Lung (tissue), 14 donors: ENCODE results near the gene ARHGEF35. TPM values are rescaled to one million over a fixed set of nuclear protein-coding genes. Genes with fewer than 3 reads are reported as not detected.
"Not testable (repeated sequence)": the region's sequence is repeated elsewhere in the genome, so short reads cannot be mapped to it uniquely, and the experiment has no call there.

Experiments
- ATAC-seq: fragments of 200-7000 bp; cut with Tn5 transposase; one replicate; pipeline ENCODE4 v1.9.1; 2020; ENCODE audit warnings: moderate number of reproducible peaks; ENCODE audit not compliant: insufficient read depth, low FRiP score
- DNase-seq, 3 donors: peaks; one replicate each; pipeline ENCODE4 v3.0.0-alpha.2; 2013 to 2017
- H3K27ac ChIP-seq, 2 donors: one replicate each; pipeline ENCODE4 v1.5.1; 2013; ENCODE audit warnings: mild to moderate bottlenecking in 2 of 2, moderate library complexity in 2 of 2, control low read depth in 1 of 2, inconsistent platforms in 1 of 2, low read depth in 1 of 2, low read length in 1 of 2
- H3K27me3 ChIP-seq, 3 donors: one replicate each; pipeline ENCODE4 v1.5.1; 2013; ENCODE audit warnings: low read length in 2 of 3; ENCODE audit not compliant: control insufficient read depth in 3 of 3, insufficient read depth in 3 of 3
- H3K36me3 ChIP-seq, 4 donors: one replicate each; pipeline ENCODE4 v1.5.1; 2013; ENCODE audit warnings: low read length in 4 of 4, mild to moderate bottlenecking in 1 of 4, moderate library complexity in 1 of 4; ENCODE audit not compliant: control insufficient read depth in 4 of 4, insufficient read depth in 4 of 4
- H3K4me1 ChIP-seq, 5 donors: one replicate each; pipeline ENCODE4 v1.5.1; 2013; ENCODE audit warnings: low read length in 5 of 5, mild to moderate bottlenecking in 2 of 5, moderate library complexity in 1 of 5; ENCODE audit not compliant: control insufficient read depth in 5 of 5, insufficient read depth in 5 of 5
- H3K4me3 ChIP-seq: one replicate; pipeline ENCODE4 v1.5.1; 2013; ENCODE audit warnings: mild to moderate bottlenecking, control low read depth, moderate library complexity
- H3K9ac ChIP-seq, 2 donors: one replicate each; pipeline ENCODE4 v1.5.1; 2013; ENCODE audit warnings: low read length in 2 of 2, control low read depth in 1 of 2; ENCODE audit not compliant: insufficient read depth in 1 of 2
- H3K9me3 ChIP-seq, 4 donors: one replicate each; pipeline ENCODE4 v1.5.1; 2013; ENCODE audit warnings: low read length in 3 of 4, mild to moderate bottlenecking in 1 of 4, moderate library complexity in 1 of 4; ENCODE audit not compliant: control insufficient read depth in 4 of 4, insufficient read depth in 3 of 4
- WGBS, 2 donors: extraction: QIAGEN DNeasy Blood & Tissue Kit; methylation state at CpG; one replicate each; pipeline ENCODE4 v1.1.7; 2013; 5-methylcytosine and 5-hydroxymethylcytosine counted together
- long read RNA-seq, 5 donors: transcript quantifications; one replicate each; lab custom pipeline, GENCODE V29; 2026
- polyA plus RNA-seq, 2 donors: library from polyadenylated mRNA; stranded (reverse); fragments of 200-250 nt; gene quantifications; one replicate each; pipeline ENCODE4 v1.2.1, GENCODE V29; 2013
- total RNA-seq, 2 donors: library from RNA; depleted of rRNA in 1 of 2; stranded (reverse); fragments of >200 nt in 1 of 2; gene quantifications; one replicate each; pipeline ENCODE4 v1.2.1, GENCODE V29; 2014 to 2021
- donor health status: Bipolar disorder and iron deficiency.
- donor health status: healthy.
- donor health status: DM: yes; HTN: yes; CAD: no.

Gene ARHGEF35
- total RNA-seq (10 to 100 TPM in 1 of 2 donors, 1 to 10 TPM in 1; 9.0 to 10.8 TPM), polyA plus RNA-seq (10 to 100 TPM in 1 of 2 donors, 1 to 10 TPM in 1; 8.4 to 12.4 TPM)
- long read RNA-seq, donor 1, transcript ARHGEF35-201 (2 exons, 2,431 nt): major isoform, 8 of 8 reads
- long read RNA-seq, donor 1, partial matches to known transcripts: 0 of 8 reads
- long read RNA-seq, donor 1, other reads (novel, unspliced or antisense): 0 of 8 reads
- long read RNA-seq, donor 2, partial matches to known transcripts: 0 of 3 reads
- long read RNA-seq, donor 2, other reads (novel, unspliced or antisense): 0 of 3 reads
- long read RNA-seq, donor 3, partial matches to known transcripts: 0 of 2 reads
- long read RNA-seq, donor 3, other reads (novel, unspliced or antisense): 0 of 2 reads
- long read RNA-seq, donor 4, partial matches to known transcripts: 0 of 2 reads
- long read RNA-seq, donor 4, other reads (novel, unspliced or antisense): 0 of 2 reads
- long read RNA-seq, donor 5, partial matches to known transcripts: 9 of 12 reads
- long read RNA-seq, donor 5, other reads (novel, unspliced or antisense): 0 of 12 reads

DNA sequence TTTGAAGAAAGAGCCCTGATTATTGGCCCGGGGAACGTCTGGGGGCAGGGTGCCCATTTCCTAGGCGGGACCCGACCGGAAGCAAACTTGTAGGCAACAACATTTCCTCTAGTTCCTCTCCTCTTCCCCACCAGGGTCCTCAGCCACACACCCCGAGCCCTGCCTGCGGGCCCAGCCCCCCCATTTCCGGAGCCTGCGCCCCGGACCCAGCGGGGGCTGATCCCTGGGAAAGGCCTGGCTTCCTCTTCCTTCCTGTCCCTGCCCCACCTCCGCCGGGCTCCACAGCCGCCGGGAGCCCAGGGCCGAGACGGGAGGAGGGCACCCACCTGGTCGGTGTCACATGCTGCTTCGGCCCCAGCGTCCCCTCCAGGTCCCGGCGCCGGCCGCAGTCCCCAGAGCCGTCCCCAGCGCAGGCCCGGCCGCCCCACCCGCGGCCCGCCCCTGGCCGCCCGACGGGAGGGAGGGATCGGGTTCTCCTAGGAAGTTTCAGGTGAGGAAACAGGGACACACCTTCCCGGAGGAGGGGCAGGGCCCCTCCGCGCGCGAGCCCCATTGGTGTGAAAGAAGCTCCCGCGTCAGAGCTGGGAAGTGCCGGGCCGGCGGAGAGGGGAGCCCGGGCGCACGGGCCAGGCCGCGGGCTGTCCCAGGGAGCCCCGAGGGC, at the start of gene ARHGEF35:
ARHGEF35 (minus strand) TSS at position 622 of the 661 bp plus-strand sequence. CDS start 7,450 bp downstream, outside the sequence.
- H3K9ac ChIP-seq, H3K27me3 ChIP-seq, H3K4me3 ChIP-seq, DNase-seq, H3K27ac ChIP-seq, H3K4me1 ChIP-seq, H3K9me3 ChIP-seq, H3K36me3 ChIP-seq: not testable (repeated sequence)
- WGBS, 2 donors: 1% methylated on average over 11 of the region's 51 CpGs; no CpG with 5 or more reads in 1 of the 2 donors
- peak; percentile 88 for ATAC-seq

DNA sequence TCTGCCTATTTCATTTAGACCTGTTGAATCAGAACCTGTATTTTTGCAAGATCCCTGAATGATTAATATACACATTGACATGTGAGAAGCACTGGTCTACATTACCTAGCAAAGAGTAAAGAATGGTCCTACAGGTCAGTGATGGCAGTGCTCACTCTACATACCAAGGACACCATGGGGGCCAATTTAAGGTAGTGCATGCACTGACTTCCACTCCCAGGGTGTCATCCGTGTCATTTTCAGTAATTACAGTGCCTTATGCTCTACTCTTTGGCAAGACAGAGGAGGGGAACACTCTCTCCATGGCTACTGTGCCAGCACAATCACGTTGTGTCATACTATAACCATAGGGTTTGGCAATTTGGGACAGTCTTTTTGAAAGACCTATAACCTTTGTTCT, 49.7 kb upstream of the ARHGEF35 start:
- H3K27me3 ChIP-seq, H3K9me3 ChIP-seq, H3K27ac ChIP-seq, DNase-seq, H3K4me3 ChIP-seq, H3K4me1 ChIP-seq, ATAC-seq, H3K36me3 ChIP-seq, H3K9ac ChIP-seq: not testable (repeated sequence)
- no CpG with 5 or more reads among the region's 2 CpGs for WGBS, 2 donors

DNA sequence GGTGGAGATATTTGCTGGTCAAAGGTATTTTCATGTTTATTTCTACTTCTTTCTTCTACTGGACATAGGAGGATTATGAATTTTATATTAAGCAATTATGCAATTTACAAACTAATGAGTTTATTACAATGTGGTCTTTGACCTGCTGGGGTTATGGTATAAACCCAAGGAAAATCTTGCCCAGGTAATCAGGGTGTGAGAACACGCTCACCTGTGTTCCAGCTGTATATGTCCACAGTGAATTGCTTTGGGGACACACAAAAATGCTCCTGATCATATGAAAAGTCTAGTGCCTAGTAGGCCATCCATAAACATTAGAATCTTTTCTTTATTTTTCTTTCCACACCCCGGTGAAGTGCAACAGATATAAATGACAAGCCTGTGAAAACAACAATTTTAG, 43.7 kb upstream of the ARHGEF35 start, which contains the start of gene OR2A42:
OR2A42 (minus strand) TSS at position 241 of the 400 bp plus-strand sequence. CDS start 6,762 bp downstream, outside the sequence.
- not testable (repeated sequence) for ATAC-seq, H3K9me3 ChIP-seq, H3K27me3 ChIP-seq, DNase-seq, H3K27ac ChIP-seq, H3K36me3 ChIP-seq, H3K4me3 ChIP-seq, H3K4me1 ChIP-seq, H3K9ac ChIP-seq
- 95 to 100% methylated on average over 1 of the region's 2 CpGs for WGBS, 2 donors

DNA sequence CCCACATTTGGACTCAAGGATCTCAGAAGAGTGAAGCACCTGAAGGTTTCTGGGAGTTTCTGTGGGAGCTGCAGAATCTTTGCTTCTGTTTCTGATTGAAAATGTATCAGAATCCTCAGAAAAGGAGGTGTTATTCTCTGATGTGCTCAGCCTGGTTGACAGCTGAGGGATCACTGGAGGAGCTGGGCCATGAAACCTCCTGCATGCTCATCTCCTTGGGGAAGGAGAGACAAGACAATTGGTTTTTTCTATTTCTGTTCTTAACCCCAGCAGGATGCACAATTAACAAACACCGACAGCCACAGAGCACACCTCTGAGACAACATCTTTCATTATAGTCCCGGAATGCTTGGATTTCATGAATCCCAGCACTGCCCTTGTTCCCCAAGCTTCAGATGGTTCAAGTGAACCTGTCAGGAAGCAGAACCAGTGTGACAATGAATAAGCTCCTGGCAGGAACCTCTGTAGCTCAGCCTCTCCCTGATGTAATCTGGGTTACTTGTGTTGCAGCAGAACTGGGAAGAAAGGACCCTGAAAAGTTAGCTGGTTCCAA, 43.0 kb upstream of the ARHGEF35 start:
- not testable (repeated sequence) for H3K4me1 ChIP-seq, H3K4me3 ChIP-seq, H3K27ac ChIP-seq, H3K36me3 ChIP-seq, DNase-seq, H3K9ac ChIP-seq, ATAC-seq, H3K9me3 ChIP-seq, H3K27me3 ChIP-seq
- WGBS, 2 donors: 91% methylated on average over 2 of the region's 2 CpGs

DNA sequence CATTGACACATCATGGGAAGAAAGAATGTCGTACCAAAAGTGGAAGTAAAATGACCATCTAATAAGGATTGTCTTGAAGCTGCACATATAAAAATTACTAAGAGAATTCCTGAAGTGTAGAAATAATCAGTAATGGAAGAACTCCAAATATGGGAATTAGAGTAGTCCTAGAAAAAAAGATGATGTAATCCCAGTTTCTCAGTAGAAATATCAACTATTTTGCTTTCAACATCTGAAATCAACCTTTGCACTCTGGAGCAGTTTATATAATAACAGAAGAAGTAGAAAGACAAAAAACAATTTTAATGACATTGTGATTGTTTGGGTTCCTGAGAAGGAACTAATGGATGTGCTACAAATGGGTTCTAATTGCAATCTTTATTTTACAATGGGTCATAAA, 37.4 kb upstream of the ARHGEF35 start:
- H3K4me3 ChIP-seq, H3K4me1 ChIP-seq, H3K27ac ChIP-seq, ATAC-seq, H3K36me3 ChIP-seq, H3K27me3 ChIP-seq, DNase-seq, H3K9me3 ChIP-seq, H3K9ac ChIP-seq: not testable (repeated sequence)
- WGBS, 2 donors: 83 to 92% methylated on average over 1 of the region's 1 CpG

DNA sequence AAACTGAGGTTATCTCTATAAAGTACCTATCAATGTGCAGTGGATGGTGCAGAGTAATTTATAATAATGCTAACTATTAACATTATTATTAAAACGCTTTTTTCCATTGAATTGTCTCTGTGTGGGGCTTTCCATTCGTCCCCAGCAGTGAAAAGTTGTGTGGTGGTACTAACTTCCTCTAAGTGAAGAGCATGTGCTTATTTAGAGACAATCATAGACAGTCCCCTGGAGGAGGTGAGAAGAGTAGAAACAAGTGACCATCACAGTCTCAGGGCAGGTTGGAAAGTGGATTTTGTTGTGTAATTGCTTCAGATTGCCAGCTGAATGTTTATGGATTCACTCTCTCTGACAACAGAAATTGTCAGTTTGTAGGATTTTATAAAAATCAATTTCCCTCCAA, 35.4 kb upstream of the ARHGEF35 start:
- not testable (repeated sequence) for H3K4me1 ChIP-seq, H3K9me3 ChIP-seq, DNase-seq, H3K27ac ChIP-seq, H3K36me3 ChIP-seq, H3K4me3 ChIP-seq, ATAC-seq, H3K9ac ChIP-seq, H3K27me3 ChIP-seq
- WGBS, 2 donors: no CpG with 5 or more reads among the region's 2 CpGs

DNA sequence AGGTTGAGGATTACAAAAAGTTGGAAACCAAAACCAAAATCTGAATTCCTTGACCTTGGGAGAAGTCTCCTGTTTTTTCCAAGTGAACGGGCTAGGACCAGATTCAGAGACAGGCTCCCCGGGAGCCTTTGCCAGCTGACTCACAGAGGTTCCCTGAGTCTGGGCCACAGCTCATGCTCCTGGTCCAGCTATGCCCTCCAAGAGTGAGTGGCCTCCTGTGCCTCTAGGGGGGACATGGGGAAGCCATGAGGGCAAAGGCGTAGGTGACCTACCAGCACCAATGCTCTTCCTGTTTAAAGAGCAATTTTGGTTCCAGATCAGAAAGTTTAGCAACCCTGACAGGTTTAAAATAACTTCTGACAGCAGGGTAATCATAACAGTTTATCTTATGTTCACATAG, 33.2 kb upstream of the ARHGEF35 start:
- 82 to 93% methylated on average over 1 of the region's 3 CpGs for WGBS, 2 donors
- peak in 1 of 3 donors; percentile 12 for DNase-seq
- H3K9me3 ChIP-seq, H3K4me3 ChIP-seq, H3K27ac ChIP-seq, H3K9ac ChIP-seq, H3K36me3 ChIP-seq, H3K4me1 ChIP-seq, ATAC-seq, H3K27me3 ChIP-seq: not testable (repeated sequence)

DNA sequence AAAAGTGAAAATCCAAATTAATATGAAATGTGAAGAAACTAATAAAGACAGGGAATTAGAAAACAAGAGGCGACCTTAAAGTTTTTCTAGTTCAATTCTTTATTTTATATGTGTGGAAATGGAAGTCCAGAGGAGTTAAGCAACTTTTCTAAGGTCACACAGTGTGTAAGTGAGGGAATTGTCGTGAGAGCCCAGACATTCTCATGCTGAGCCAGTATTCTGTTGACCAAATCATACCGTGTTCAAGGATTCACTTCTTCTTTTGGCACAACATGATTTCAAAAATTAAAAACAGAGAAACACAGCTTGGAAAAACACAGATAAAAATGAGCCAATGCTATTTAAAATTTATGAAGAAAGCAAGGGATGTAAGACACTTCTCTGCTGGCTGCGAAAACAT, 31.2 kb upstream of the ARHGEF35 start:
- not testable (repeated sequence) for H3K4me3 ChIP-seq, H3K9me3 ChIP-seq, DNase-seq, H3K9ac ChIP-seq, ATAC-seq, H3K27ac ChIP-seq, H3K4me1 ChIP-seq, H3K36me3 ChIP-seq, H3K27me3 ChIP-seq
- 77 to 82% methylated on average over 3 of the region's 4 CpGs for WGBS, 2 donors
